Epithelial cell of proximal tubule (primary cell): ENCODE results near the gene SHROOM4. TPM values are rescaled to one million over a fixed set of nuclear protein-coding genes. Genes with fewer than 3 reads are reported as not detected.

ENCODE experiments used
- DNase-seq: peaks from one replicate; pipeline ENCODE4 v3.0.0-alpha.2; 2011; ENCODE audit warnings: low read depth
- H3K4me3 ChIP-seq: 2 replicates; pipeline ENCODE4 v1.5.1; 2011; ENCODE audit warnings: low read depth, mild to moderate bottlenecking, low read length
- total RNA-seq: library from RNA; depleted of rRNA; stranded (reverse); fragments of >200 nt; gene quantifications from 2 replicates; pipeline ENCODE4 v1.2.3, GENCODE V29; 2015
- TF ChIP-seq, protein P1 (sequence below): conservative IDR thresholded peaks from 2 replicates; pipeline ENCODE4 v1.5.1; 2012; ENCODE audit warnings: low read depth, mild to moderate bottlenecking, low read length

SHROOM4 gene
- total RNA-seq, 1 donor from 2014 or later = 4.2 TPM

DNA sequence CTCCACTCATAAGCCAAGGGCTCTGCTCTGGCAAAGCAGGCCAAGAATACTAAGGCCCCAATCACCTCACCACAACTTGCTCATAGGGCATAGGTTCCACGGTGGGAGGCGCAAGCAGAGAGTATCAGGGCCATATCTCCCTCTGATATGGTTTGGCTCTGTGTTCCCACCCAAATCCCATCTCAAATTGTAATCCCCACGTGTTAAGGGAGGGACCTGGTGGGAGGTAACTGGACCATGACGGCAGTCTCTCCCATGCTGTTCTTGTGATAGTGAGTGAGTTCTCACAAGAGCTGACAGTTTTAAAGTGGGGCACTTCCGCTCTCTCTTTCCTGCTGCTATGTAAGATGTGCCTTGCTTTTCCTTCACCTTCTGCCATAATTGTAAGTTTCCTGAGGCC, 88.7 kb downstream of the SHROOM4 start:
- no peak overlapping the region for H3K4me3 ChIP-seq
- TF ChIP-seq, protein P1, sequence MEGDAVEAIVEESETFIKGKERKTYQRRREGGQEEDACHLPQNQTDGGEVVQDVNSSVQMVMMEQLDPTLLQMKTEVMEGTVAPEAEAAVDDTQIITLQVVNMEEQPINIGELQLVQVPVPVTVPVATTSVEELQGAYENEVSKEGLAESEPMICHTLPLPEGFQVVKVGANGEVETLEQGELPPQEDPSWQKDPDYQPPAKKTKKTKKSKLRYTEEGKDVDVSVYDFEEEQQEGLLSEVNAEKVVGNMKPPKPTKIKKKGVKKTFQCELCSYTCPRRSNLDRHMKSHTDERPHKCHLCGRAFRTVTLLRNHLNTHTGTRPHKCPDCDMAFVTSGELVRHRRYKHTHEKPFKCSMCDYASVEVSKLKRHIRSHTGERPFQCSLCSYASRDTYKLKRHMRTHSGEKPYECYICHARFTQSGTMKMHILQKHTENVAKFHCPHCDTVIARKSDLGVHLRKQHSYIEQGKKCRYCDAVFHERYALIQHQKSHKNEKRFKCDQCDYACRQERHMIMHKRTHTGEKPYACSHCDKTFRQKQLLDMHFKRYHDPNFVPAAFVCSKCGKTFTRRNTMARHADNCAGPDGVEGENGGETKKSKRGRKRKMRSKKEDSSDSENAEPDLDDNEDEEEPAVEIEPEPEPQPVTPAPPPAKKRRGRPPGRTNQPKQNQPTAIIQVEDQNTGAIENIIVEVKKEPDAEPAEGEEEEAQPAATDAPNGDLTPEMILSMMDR = no peak
- DNase-seq = no peak

DNA sequence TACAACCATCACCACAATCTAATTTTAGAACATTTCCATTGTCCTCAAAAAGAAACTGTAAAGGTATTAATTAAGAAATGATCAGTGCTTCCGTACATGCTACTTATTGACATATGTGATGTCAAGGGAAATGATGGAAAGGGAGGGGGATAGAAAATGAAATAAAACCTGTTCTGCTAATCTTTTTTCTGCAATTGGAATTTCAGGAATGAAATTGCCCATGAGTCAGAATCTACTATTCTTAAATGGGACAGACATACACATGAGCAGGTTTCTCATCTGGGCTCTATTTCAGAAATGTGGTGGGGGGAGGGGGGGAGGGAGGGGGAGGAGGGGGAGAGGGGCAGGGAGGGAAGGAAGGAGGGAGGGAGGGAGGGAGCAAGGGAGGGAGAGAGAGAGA, 91.0 kb downstream of the SHROOM4 start:
- TF ChIP-seq, protein P1 = no peak
- no peak for DNase-seq
- H3K4me3 ChIP-seq = no peak overlapping the region

GRCh38 chrX:50721764-50722521, 92.1 kb downstream of the SHROOM4 start:
- H3K4me3 ChIP-seq = no peak overlapping the region
- no peak for DNase-seq
- TF ChIP-seq, protein P1 = no peak

- H3K4me3 ChIP-seq = no peak overlapping the region
- no peak for DNase-seq
- TF ChIP-seq, protein P1 = no peak
Measured at GRCh38 chrX:50719614-50720013, 94.4 kb downstream of the SHROOM4 start.

GRCh38 chrX:50718776-50719175, 95.2 kb downstream of the SHROOM4 start:
- DNase-seq = no peak
- TF ChIP-seq, protein P1 = no peak

DNA sequence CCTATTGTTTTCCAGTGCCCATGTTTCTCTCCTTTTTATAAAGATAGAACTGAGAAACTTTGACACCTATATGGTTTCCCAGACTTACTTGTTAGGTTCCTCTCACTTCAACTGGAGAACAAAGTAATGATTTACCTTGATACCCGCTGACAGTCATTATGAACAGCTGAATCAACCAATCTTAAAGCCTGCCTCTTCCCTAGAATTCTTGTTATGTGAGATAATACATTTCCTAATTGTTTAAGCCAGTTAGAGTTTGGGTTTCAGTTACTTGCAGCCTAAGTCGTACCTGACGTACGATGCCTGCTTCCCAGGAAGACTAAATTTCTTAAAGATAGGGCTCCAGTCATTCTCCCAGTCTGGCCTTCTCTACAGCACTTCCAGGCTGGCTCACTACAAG, 97.3 kb downstream of the SHROOM4 start:
- no peak overlapping the region for H3K4me3 ChIP-seq
- no peak for DNase-seq
- TF ChIP-seq, protein P1 = no peak

More at GRCh38 chrX:50718776-50719175, 95.2 kb downstream of the SHROOM4 start:
- no peak overlapping the region for H3K4me3 ChIP-seq

GRCh38 chrX:50712777-50713176, 101.2 kb downstream of the SHROOM4 start:
- DNase-seq = no peak
- TF ChIP-seq, protein P1 = no peak
- H3K4me3 ChIP-seq = no peak overlapping the region
